ENCODE data around the gene PACRG. TPM values are rescaled to one million over a fixed set of nuclear protein-coding genes. Genes with fewer than 3 reads are reported as not detected.

The PACRG gene
- total RNA-seq, 1 experiment from 2014 or later, result 0.26 TPM

DNA sequence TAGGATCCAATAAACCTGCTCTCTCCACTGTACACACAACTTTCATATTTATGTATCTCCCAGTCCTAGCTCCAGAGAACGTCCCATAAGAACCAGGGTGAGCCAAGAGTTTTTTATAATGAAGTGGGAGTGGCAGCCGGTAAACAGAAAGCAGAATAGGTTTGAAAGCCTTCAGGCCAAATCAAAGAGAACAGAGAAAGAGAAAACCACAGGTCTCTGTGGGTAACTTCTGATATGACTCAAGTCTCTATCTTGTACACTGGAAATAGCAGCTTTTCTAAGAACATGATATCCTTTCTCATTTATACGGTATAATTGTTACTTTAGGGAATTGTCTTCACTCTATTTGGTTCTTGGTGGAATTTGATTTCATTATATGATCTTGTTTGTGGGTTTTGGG is 273.6 kb downstream of the PACRG start:
- Histone ChIP-seq H3K27ac (ENCODE audit: insufficient read length, low read depth, low read length) (no peak overlapping the region), H3K4me1 (ENCODE audit: insufficient read depth, low read length) (no peaks in the 10 kb centered on the region), H3K23me2 (ENCODE audit: insufficient read length, low read depth, low read length, poor library complexity, severe bottlenecking) (no peaks in the 10 kb centered on the region), H4K91ac (ENCODE audit: insufficient read length, low read depth, low read length) (no peak overlapping the region), H3K4ac (ENCODE audit: low read depth, low read length) (no peak overlapping the region), H3K79me2 (ENCODE audit: insufficient read depth, low read length) (no peaks in the 10 kb centered on the region), H3K9me3 (ENCODE audit: control insufficient read depth, low read depth, low read length) (no peaks in the 10 kb centered on the region), H2AK5ac (ENCODE audit: insufficient read length, low read length) (no peak overlapping the region), H3K9ac (ENCODE audit: extremely low read depth, insufficient read length, low read length) (no peak overlapping the region), H3T11ph (ENCODE audit: low read length) (no peak overlapping the region), H2BK5ac (ENCODE audit: insufficient read length, low read length) (no peak overlapping the region), H3K23ac (ENCODE audit: insufficient read length, low read depth, low read length) (no peak overlapping the region), H3K27me3 (ENCODE audit: insufficient read depth, low read length) (no peaks in the 10 kb centered on the region), H4K20me1 (ENCODE audit: control insufficient read depth, insufficient read depth, insufficient read length) (no peaks in the 10 kb centered on the region), H3K14ac (ENCODE audit: insufficient read depth, low read length) (no peak overlapping the region), H2BK120ac (ENCODE audit: low read depth, low read length, poor library complexity, severe bottlenecking) (no peak overlapping the region), H2BK20ac (ENCODE audit: low read depth, low read length, poor library complexity, severe bottlenecking) (no peak overlapping the region), H3K18ac (ENCODE audit: insufficient read length, low read depth, low read length) (no peak overlapping the region), H3K79me1 (ENCODE audit: insufficient read depth, low read depth, low read length, poor library complexity, severe bottlenecking) (no peaks in the 10 kb centered on the region), H4K8ac (replicated peaks; ENCODE audit: insufficient read length, low read depth, low read length) (no peak overlapping the region), H2BK12ac (ENCODE audit: insufficient read length, low read depth, low read length) (no peak overlapping the region), H3K56ac (ENCODE audit: insufficient read length, low read depth, low read length) (no peak overlapping the region), H3K4me2 (ENCODE audit: insufficient read depth, insufficient read length, low read length) (no peak overlapping the region), H2AFZ (ENCODE audit: low read length) (no peak overlapping the region), H4K5ac (ENCODE audit: insufficient read length, low read depth, low read length) (no peak overlapping the region), H2BK15ac (ENCODE audit: low read depth, low read length) (no peak overlapping the region)
- H3K27ac Mint-ChIP-seq, result no peak overlapping the region; a peak in 1 of 7 replicates
- H3K9me3 Mint-ChIP-seq, result no peaks in the 10 kb centered on the region
- DNase-seq, result no peak
- no peak for TF ChIP-seq CTCF (conservative IDR thresholded peaks at IDR 0.05)
- no peaks in the 10 kb centered on the region; a peak in 1 of 7 replicates for H3K36me3 Mint-ChIP-seq (ENCODE audit: insufficient read depth in 1 of 3, low read depth in 3 of 3)
- no peaks in the 10 kb centered on the region for H3K4me1 Mint-ChIP-seq
- H3K27me3 Mint-ChIP-seq (ENCODE audit: low read depth), result no peaks in the 10 kb centered on the region
- WGBS (ENCODE audit: extremely low coverage, insufficient read length, low lambda C conversion rate), result no CpG with 5 or more reads among the region's 3 CpGs
- H3K4me3 Mint-ChIP-seq, result no peak overlapping the region
